Middle frontal gyrus (tissue), 1 donor: ENCODE measurements around the gene IL4R.
"Not testable (repeated sequence)": the region's sequence is repeated elsewhere in the genome, so short reads cannot be mapped to it uniquely, and the experiment has no call there.

ENCODE experiments used
- DNase-seq: peaks from one replicate; pipeline ENCODE4 v3.0.0-alpha.2; 2015; ENCODE audit warnings: low spot score; ENCODE audit errors: extremely low spot score

IL4R gene

DNA sequence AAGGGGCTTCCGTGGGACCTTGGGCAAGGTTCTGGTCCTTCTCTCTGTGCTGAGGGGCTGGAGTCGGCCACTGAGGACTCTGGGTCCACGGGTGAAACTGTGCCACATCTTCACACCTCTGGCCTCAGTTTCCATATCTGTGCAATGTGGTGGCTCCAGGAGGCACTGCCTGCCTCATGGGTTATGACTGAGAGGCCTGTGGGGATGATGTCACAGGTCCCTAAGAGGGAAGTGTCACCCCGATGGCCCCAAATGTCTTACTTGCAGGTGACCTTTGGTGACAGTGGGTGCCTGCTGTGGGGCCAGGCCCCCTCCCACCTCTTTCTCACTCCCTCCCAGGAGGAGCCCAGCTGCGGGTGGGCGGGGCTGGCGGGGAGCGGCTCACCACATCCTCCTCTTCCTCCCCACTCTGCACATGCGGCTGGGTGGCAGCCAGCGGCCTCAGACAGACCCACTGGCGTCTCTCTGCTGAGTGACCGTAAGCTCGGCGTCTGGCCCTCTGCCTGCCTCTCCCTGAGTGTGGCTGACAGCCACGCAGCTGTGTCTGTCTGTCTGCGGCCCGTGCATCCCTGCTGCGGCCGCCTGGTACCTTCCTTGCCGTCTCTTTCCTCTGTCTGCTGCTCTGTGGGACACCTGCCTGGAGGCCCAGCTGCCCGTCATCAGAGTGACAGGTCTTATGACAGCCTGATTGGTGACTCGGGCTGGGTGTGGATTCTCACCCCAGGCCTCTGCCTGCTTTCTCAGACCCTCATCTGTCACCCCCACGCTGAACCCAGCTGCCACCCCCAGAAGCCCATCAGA is 88.2 kb downstream of the IL4R start, which contains the start of gene IL21R:
Gene IL21R, plus strand, starts transcription at position 407 of the 801 bp plus-strand sequence. CDS start 27,898 bp downstream, outside the sequence.
- DNase-seq: no peak

- DNase-seq: no peak
Observed at GRCh38 chr16:27402569-27402963, 88.8 kb downstream of the IL4R start.

- no peak for DNase-seq
Observed at GRCh38 chr16:27402964-27403600, 89.3 kb downstream of the IL4R start.

- no peak for DNase-seq
Observed at GRCh38 chr16:27403601-27403992, 89.8 kb downstream of the IL4R start.

- no peak for DNase-seq
Observed at GRCh38 chr16:27404163-27404823, 90.5 kb downstream of the IL4R start.

- no peak for DNase-seq
Observed at GRCh38 chr16:27405546-27406451, 92.0 kb downstream of the IL4R start.

- DNase-seq: no peak
Observed at GRCh38 chr16:27406511-27407128, 92.8 kb downstream of the IL4R start.

DNA sequence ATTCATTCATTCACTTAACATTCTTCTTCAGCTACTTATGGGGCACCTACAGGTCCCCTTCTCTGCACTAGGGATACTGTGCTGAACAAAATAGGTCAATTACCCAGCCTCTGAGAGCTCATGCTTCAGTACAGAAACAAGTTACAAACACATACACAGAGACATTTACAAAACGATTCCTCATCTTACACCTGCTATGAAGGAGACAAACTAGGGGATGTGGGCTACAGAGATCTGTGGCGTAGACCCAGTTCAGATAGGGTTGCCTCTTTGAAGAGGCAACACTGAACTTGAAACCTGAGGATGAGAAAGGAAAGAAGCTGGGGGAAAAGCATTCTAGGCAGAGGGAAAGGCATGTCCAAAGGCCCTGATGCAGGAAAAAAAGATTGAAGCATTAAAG is 93.4 kb downstream of the IL4R start:
- no peak for DNase-seq

DNA sequence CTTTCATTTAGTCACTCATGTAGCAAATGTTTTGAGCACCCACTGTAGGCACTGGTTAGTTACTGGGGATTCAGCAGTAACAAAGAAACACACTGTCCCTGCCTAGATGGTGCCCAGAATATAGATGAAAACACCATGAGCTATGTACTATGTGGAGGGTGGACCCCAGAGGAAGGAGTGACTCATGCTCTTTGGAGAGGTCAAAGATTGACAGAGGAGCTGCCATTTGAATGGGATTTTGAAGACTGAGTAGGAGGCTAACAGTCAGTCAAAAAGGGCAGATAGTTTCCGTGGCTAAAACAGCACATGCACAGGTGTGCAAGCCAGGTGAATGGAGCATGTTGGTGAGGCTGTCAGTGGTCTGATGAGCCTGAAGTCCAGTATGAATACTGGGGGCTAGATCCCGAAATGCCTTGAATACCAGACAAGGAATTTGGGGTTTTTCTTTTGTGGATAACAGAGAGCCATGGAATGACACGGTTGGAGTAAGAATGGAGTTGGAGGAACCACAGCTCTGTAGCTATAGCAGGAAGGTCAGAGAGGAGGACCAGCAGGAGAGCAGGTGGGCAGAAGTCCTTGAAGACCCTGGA is 94.3 kb downstream of the IL4R start:
- no peak for DNase-seq

GRCh38 chr16:27408602-27409031 is 94.8 kb downstream of the IL4R start:
- no peak for DNase-seq

DNA sequence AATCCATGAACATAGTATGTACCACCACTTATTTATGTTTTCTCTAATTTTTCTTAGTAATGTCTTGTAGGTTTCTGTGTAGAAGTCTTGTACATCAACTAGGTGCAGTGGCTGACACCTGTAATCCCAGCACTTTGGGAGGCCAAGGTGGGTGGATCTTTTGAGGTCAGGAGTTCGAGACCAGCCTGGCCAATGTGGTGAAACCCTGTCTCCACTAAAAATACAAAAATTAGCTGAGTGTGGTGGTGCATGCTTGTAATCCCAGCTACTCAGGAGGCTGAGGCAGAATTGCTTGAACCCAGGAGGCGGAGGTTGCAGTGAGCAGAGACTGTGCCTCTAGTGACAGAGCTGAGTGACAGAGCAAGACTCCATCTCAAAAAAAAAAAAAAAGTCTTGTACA is 96.2 kb downstream of the IL4R start:
- not testable (repeated sequence) for DNase-seq

GRCh38 chr16:27410761-27411160 is 97.0 kb downstream of the IL4R start:
- no peak for DNase-seq

DNA sequence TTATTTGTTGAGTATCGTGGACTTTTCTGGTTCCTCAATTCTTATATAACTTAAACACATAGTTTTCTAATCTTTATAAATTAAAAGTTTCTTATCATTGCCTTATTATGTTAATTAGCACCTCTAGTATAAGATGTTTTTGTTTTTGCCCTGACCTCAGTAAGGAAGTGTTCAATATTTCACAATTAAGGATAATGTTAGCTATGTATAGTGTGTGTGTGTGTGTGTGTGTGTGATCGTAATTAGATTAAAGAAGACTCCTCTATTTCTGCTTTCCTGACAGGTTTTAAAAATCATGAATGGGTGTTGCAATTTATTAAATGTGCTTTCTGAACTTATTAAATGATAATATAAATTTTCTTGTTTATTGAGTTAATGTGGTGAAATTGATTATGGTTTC is 100.2 kb downstream of the IL4R start:
- DNase-seq: no peak
